HepG2 (cell line): ENCODE measurements around the gene MTFP1. TPM values are rescaled to one million over a fixed set of nuclear protein-coding genes. Genes with fewer than 3 reads are reported as not detected.
A peak's percentile ranks its signal among the peaks of the same experiment; 100 is the strongest.

Experiments
- BCL6 ChIP-seq: IDR thresholded peaks from 2 replicates; pipeline ENCODE4 v1.6.1; 2016; ENCODE audit warnings: missing genetic modification reagents, missing compliant biosample characterization
- EP300 ChIP-seq, 3 experiments: sonication (generic) in 1 of 3; formaldehyde crosslinking in 1 of 3; IDR thresholded peaks; 2 replicates each; pipeline versions ENCODE4 v1.5.1 to v1.6.1; 2011 to 2020; ENCODE audit warnings: low read depth in 2 of 3, low read length in 2 of 3, borderline replicate concordance in 1 of 3, improper control_type of control experiment in 1 of 3, mild to moderate bottlenecking in 1 of 3, missing genetic modification reagents in 1 of 3, moderate library complexity in 1 of 3
- HOMEZ ChIP-seq: IDR thresholded peaks from 2 replicates; pipeline ENCODE4 v1.6.1; 2016; ENCODE audit warnings: low read depth
- LCORL ChIP-seq, 2 experiments: fragments of 450-650 bp in 1 of 2; sonication (generic) in 1 of 2; formaldehyde crosslinking in 1 of 2; IDR thresholded peaks; 2 replicates each; pipeline versions ENCODE4 v1.5.0 to v1.6.1; 2017 to 2020; ENCODE audit warnings: antibody characterized with exemption in 1 of 2, missing genetic modification reagents in 1 of 2
- MEIS2 ChIP-seq: sonication (generic); formaldehyde crosslinking; IDR thresholded peaks from 2 replicates; pipeline ENCODE4 v1.9.0; 2021; ENCODE audit warnings: mild to moderate bottlenecking, missing genetic modification reagents
- PAF1 ChIP-seq: IDR thresholded peaks from 2 replicates; pipeline ENCODE4 v1.6.1; 2016; ENCODE audit warnings: missing genetic modification reagents, missing compliant biosample characterization
- RBFOX2 ChIP-seq: fragments of 200-400 bp; formaldehyde crosslinking; IDR thresholded peaks from 2 replicates; pipeline ENCODE4 v1.6.1; 2017; ENCODE audit warnings: low read depth, mild to moderate bottlenecking, low read length
- REXO4 ChIP-seq: sonication (generic); formaldehyde crosslinking; IDR thresholded peaks from 2 replicates; pipeline ENCODE4 v1.8.0; 2022; ENCODE audit warnings: missing genetic modification reagents, mild to moderate bottlenecking, borderline replicate concordance
- TFE3 ChIP-seq: IDR thresholded peaks from 2 replicates; pipeline ENCODE4 v1.6.1; 2016
- TRIM22 ChIP-seq: fragments of 450-650 bp; IDR thresholded peaks from 2 replicates; pipeline ENCODE4 v1.6.1; 2017
- ZNF230 ChIP-seq: sonication (generic); formaldehyde crosslinking; IDR thresholded peaks from 2 replicates; pipeline ENCODE4 v1.4.0; 2020; ENCODE audit warnings: mild to moderate bottlenecking, missing genetic modification reagents
- ZNF430 ChIP-seq: sonication (generic); formaldehyde crosslinking; IDR thresholded peaks from 2 replicates; pipeline ENCODE4 v1.9.0; 2021; ENCODE audit warnings: mild to moderate bottlenecking, missing genetic modification reagents
- ZNF496 ChIP-seq: sonication (generic); formaldehyde crosslinking; IDR thresholded peaks from 2 replicates; pipeline ENCODE4 v1.8.1; 2023; ENCODE audit warnings: mild to moderate bottlenecking, moderate library complexity, missing genetic modification reagents; ENCODE audit not compliant: insufficient replicate concordance
- ZNF580 ChIP-seq: IDR thresholded peaks from 2 replicates; pipeline ENCODE4 v1.6.1; 2016; ENCODE audit warnings: low read depth, borderline replicate concordance
- polyA plus RNA-seq, 8 experiments: library from polyadenylated mRNA; depleted of rRNA in 3 of 8; stranded (reverse) in 7 of 8; unstranded in 1 of 8; fragments of >200 nt; fragmentation: Illumina TruSeq in 4 of 8; extraction: Trizol in 4 of 8; gene quantifications; 2 replicates each; pipeline versions ENCODE4 v1.2.1 to v1.2.3, GENCODE V29; 2011 to 2016; ENCODE audit warnings: low read depth in 4 of 8, missing spikeins in 1 of 8, mixed read lengths in 1 of 8; ENCODE audit not compliant: insufficient read depth in 1 of 8
- total RNA-seq, 5 experiments: library from RNA; depleted of rRNA; stranded (reverse); fragments of >200 nt; fragmentation: Illumina TruSeq; extraction: Trizol; gene quantifications; 2 replicates each; pipeline ENCODE4 v1.2.3, GENCODE V29; 2016; ENCODE audit warnings: low read depth in 1 of 5
- TF ChIP-seq, protein P1 (sequence below): sonication (generic); formaldehyde crosslinking; IDR thresholded peaks from 2 replicates; pipeline ENCODE4 v1.4.0; 2020; ENCODE audit warnings: missing genetic modification reagents
- TF ChIP-seq, protein P2 (sequence below): sonication (generic); formaldehyde crosslinking; conservative IDR thresholded peaks from 2 replicates; pipeline ENCODE4 v1.4.0; 2020; ENCODE audit warnings: mild to moderate bottlenecking, missing genetic modification reagents, moderate library complexity

Gene MTFP1
- total and polyA plus RNA-seq, 2 of the 13 experiments (the other 11 are each of a cell fraction or from before 2014, with no cell fraction given), result 29.5 to 45.6 TPM

DNA sequence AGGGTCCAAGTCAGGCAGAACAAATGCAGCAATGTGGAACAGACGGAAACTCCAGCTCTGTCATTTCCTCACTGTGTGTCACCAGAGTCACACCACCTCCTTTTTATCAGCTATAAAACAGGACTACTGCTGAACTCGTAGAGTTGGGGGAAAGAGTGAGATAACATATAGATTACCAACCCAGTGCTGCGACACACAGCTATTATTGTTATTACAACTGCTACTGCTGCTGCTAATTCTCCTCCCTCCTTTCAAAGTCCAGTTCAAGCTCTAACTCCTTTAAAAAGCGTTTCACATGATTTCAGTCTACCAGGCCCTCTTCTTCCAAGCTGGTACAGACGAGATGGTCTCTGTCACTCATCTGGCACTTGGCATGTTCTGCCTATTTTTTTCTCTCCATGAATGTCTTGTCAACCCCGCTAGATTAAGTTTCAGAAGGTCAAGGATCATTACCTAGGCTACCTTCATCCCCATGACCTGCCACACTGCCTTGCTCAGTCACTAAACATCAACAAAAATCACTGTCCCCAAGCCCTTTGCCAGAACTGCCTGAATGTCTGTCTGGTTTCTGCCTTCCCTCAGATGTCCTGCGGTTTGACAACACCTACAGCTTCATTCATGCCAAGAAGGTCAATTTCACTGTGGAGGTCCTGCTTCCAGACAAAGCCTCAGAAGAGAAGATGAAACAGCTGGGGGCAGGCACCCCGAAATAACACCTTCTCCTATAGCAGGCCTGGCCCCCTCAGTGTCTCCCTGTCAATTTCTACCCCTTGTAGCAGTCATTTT lies 3.7 kb upstream of the MTFP1 start (continued):
- TF ChIP-seq MEIS2 (CRISPR knock-in tag) (no peak), ZNF580 (CRISPR knock-in tag) (0 out of 2 replicates have a peak, but pooled peaks have one; percentile 40), REXO4 (no peak), BCL6 (CRISPR knock-in tag) (no peak; the same call in 1 of the 2 replicates), PAF1 (0 out of 2 replicates have a peak, but pooled peaks have one; percentile 50), ZNF230 (CRISPR knock-in tag) (peak; percentile 45; the same call in 1 of the 2 replicates), ZNF496 (CRISPR knock-in tag) (no peak), RBFOX2 (peak; percentile 52), TFE3 (CRISPR knock-in tag) (peak; percentile 60; the same call in 1 of the 2 replicates), TRIM22 (no peak), HOMEZ (CRISPR knock-in tag) (0 out of 2 replicates have a peak, but pooled peaks have one; percentile 18), ZNF430 (CRISPR knock-in tag) (no peak), EP300 (IDR thresholded peaks at IDR 0.05; ENCODE audit: low read depth in 2 of 2, low read length in 2 of 2) (peak in 1 of 2 experiments; percentile 26; a peak in 1 of 4 replicates), EP300 (CRISPR knock-in tag; IDR thresholded peaks at IDR 0.05; ENCODE audit: borderline replicate concordance) (no peak), LCORL (IDR thresholded peaks at IDR 0.05) (no peak), LCORL (CRISPR knock-in tag; IDR thresholded peaks at IDR 0.05) (peak; percentile 51; the same call in 1 of the 2 replicates)
- TF ChIP-seq, protein P1, sequence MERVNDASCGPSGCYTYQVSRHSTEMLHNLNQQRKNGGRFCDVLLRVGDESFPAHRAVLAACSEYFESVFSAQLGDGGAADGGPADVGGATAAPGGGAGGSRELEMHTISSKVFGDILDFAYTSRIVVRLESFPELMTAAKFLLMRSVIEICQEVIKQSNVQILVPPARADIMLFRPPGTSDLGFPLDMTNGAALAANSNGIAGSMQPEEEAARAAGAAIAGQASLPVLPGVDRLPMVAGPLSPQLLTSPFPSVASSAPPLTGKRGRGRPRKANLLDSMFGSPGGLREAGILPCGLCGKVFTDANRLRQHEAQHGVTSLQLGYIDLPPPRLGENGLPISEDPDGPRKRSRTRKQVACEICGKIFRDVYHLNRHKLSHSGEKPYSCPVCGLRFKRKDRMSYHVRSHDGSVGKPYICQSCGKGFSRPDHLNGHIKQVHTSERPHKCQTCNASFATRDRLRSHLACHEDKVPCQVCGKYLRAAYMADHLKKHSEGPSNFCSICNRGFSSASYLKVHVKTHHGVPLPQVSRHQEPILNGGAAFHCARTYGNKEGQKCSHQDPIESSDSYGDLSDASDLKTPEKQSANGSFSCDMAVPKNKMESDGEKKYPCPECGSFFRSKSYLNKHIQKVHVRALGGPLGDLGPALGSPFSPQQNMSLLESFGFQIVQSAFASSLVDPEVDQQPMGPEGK (CRISPR knock-in tag), result peak; percentile 17; the same call in 1 of the 2 replicates
- TF ChIP-seq, protein P2, sequence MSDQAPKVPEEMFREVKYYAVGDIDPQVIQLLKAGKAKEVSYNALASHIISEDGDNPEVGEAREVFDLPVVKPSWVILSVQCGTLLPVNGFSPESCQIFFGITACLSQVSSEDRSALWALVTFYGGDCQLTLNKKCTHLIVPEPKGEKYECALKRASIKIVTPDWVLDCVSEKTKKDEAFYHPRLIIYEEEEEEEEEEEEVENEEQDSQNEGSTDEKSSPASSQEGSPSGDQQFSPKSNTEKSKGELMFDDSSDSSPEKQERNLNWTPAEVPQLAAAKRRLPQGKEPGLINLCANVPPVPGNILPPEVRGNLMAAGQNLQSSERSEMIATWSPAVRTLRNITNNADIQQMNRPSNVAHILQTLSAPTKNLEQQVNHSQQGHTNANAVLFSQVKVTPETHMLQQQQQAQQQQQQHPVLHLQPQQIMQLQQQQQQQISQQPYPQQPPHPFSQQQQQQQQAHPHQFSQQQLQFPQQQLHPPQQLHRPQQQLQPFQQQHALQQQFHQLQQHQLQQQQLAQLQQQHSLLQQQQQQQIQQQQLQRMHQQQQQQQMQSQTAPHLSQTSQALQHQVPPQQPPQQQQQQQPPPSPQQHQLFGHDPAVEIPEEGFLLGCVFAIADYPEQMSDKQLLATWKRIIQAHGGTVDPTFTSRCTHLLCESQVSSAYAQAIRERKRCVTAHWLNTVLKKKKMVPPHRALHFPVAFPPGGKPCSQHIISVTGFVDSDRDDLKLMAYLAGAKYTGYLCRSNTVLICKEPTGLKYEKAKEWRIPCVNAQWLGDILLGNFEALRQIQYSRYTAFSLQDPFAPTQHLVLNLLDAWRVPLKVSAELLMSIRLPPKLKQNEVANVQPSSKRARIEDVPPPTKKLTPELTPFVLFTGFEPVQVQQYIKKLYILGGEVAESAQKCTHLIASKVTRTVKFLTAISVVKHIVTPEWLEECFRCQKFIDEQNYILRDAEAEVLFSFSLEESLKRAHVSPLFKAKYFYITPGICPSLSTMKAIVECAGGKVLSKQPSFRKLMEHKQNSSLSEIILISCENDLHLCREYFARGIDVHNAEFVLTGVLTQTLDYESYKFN, result peak; percentile 58
